Stimulated activated CD8-positive, alpha-beta memory T cell treated with anti-CD3 and anti-CD28 coated beads, Interleukin-4, amount 100 ng/mL, for 24 hours (primary cell): ENCODE results near the gene CCDC57.
A peak's percentile ranks its signal among the peaks of the same experiment; 100 is the strongest.

Experiments
- DNase-seq: peaks from one replicate; pipeline ENCODE4 v3.0.0-alpha.2; 2020; ENCODE audit warnings: low read depth

CCDC57 gene

GRCh38 chr17:82246365-82247181 is 33.9 kb upstream of the CCDC57 start:
- DNase-seq = no peak

- DNase-seq = no peak
Observed at GRCh38 chr17:82246040-82246364, 33.4 kb upstream of the CCDC57 start.

- DNase-seq = no peak
Observed at GRCh38 chr17:82245134-82246039, 32.7 kb upstream of the CCDC57 start.

DNA sequence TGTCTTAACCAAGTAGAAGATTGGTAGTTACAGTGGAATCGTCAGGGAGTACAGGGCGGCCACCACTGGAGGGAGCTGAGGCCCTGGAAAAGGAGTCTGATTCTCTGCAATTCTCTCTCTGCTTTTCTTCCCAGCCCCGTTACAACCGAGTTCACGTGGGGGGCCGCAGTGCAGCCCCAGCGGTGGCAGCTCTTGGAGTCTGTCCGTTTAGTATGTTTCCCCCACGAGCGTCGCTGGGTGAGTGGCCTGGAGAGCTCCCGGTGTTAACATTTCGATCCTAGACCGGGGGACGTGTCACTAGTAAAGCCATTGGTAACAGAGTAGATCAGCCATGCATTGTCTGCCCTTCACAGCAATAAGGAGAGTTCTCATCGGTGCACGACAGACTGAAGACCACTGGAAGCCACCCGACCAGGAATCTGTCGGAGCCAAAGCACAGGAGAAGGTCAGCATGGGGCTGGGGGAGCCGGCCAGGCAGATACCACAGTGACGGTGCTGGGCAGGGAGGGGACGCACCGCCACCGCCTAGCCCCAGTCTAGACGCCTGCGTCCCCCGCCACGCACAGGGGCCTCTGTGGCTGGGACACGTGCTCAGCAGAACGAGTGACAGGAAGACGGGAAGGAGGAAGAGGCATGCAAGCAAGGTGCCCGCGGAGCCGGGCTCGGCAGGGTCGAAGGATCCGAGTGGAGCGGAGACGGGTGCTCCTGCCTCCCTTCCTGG is 31.9 kb upstream of the CCDC57 start:
- DNase-seq = no peak

DNA sequence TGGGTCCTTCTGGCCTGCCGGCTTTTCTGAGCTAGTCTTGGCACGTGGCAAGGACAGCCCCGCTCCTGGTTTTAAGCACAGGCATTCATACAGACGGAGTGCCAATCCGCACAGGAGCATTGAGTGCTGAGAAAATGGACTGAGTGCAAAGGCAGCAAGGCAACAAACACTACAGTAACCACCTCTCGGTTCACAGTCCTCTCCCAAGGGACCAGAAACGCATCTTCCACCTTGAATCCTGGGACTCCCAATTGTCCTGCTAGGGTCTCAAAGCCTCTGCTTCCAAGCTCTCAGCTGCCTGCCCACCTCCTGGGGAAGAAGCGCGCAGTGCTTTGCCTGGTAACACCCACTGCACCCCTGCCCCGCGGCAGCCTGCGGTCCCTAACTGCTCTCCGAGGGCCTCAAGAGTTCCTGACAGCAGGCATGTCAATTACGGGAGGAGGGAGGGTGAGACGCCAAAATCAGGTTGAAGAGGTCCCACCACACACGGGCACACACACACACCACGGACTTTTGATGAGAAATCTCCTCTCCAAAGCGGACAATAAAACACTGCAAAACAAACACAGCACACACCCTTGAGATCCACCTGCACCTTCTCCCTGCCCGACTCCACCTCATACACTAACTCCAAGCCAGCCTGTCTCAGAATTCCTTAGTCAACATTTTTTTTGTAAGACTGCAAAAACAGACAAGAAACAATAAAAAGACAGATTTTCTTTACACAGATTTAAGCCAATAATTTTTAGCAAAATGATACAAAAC is 31.2 kb upstream of the CCDC57 start:
- no peak for DNase-seq

DNA sequence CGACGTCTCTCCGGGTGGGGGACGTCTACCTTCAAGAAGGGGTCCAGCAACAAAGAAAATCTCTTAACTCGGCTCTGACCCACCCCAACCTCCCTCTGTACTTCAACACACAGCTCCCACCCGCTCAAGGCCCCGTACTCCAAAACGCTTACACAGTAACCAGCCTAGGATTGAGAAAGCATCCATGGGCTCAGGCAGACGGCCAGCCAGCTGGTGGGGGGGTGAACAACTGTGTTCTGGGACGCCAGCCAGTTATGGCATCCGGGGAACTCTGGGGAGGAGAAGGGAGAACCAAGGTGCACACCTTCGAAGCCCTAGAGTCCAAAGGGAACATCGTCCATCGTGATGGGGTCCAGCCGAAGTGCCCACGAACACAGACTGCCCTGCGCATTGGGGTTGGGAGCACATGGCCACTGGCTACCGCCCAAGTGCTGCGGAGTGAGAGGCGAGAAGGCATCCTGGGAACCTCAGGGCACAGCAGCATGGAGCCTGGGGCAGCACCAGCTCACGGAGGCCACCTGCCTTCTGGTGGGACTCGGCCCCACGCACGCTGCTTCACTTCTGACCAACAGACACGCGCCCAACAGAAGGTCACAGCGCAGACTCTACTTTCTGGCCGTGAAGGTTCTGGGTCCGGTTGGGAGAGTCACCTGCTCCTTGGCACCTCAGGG is 30.5 kb upstream of the CCDC57 start:
- DNase-seq = no peak

GRCh38 chr17:82242698-82242976 is 30.0 kb upstream of the CCDC57 start:
- no peak for DNase-seq

DNA sequence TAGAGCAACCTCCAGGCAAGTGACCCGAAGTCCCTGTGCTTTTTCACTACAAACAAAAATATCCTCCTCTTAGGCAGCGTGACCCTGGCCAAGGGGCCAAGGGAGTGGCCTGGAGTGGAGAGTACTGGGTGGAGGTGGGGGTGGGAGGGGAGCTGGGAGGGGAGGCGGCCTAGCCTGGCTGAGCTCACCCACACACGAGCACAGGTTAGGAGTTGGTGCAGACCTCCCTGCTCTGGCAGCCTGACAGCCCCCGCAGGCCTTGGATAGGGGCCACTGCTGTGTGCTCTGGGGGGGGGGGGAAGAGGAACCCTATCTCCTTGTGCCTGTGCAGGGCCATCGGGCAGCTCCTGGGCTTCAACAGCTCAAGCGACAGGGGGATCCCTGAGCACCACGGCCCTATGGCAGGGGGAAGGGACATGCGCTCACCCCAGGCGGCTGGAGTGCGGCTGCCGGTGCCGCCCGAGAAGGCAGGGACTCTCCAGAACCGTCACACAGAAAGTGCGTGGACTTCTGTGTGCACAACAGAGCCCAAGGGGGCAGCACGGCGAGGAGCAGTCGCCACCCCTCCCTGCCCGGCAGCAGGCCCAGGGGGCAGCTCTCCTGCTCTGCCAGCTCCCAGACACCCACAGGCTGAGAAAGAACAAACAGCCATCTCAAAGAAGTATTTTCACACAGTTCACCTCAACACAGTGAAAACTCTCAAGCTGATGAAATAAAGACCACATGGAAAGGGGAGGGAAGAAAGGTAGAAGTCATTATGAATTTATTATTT is 29.5 kb upstream of the CCDC57 start:
- DNase-seq = no peak

- DNase-seq = no peak
Observed at GRCh38 chr17:82241183-82241925, 28.7 kb upstream of the CCDC57 start.

- no peak for DNase-seq
Observed at GRCh38 chr17:82240506-82241182, 28.0 kb upstream of the CCDC57 start.

GRCh38 chr17:82239926-82240505 is 27.4 kb upstream of the CCDC57 start:
- no peak for DNase-seq

GRCh38 chr17:82239401-82239925 is 26.8 kb upstream of the CCDC57 start:
- DNase-seq = no peak

DNA sequence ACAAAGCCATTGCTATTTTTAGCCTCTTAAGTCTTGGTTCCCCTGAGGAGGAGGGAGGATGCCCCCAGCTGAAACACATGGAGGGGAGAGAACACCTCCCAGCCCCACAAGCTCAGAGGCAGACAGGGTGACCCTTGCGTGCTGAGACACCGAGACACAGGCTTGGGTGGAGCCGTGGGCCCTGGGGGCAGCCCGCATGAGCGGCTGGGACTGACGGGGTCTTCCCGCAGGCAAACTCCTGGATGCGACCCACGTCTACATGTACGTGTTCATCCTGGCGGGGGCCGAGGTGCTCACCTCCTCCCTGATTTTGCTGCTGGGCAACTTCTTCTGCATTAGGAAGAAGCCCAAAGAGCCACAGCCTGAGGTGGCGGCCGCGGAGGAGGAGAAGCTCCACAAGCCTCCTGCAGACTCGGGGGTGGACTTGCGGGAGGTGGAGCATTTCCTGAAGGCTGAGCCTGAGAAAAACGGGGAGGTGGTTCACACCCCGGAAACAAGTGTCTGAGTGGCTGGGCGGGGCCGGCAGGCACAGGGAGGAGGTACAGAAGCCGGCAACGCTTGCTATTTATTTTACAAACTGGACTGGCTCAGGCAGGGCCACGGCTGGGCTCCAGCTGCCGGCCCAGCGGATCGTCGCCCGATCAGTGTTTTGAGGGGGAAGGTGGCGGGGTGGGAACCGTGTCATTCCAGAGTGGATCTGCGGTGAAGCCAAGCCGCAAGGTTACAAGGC is 26.0 kb upstream of the CCDC57 start:
- peak; percentile 46 for DNase-seq

- no peak for DNase-seq
Observed at GRCh38 chr17:82237746-82238471, 25.3 kb upstream of the CCDC57 start.

DNA sequence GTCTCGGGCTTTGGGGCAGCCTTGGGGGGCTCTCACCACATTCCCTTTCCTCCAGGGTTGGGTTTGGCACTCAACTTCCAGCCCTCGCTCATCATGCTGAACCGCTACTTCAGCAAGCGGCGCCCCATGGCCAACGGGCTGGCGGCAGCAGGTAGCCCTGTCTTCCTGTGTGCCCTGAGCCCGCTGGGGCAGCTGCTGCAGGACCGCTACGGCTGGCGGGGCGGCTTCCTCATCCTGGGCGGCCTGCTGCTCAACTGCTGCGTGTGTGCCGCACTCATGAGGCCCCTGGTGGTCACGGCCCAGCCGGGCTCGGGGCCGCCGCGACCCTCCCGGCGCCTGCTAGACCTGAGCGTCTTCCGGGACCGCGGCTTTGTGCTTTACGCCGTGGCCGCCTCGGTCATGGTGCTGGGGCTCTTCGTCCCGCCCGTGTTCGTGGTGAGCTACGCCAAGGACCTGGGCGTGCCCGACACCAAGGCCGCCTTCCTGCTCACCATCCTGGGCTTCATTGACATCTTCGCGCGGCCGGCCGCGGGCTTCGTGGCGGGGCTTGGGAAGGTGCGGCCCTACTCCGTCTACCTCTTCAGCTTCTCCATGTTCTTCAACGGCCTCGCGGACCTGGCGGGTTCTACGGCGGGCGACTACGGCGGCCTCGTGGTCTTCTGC is 24.6 kb upstream of the CCDC57 start:
- no peak for DNase-seq

DNA sequence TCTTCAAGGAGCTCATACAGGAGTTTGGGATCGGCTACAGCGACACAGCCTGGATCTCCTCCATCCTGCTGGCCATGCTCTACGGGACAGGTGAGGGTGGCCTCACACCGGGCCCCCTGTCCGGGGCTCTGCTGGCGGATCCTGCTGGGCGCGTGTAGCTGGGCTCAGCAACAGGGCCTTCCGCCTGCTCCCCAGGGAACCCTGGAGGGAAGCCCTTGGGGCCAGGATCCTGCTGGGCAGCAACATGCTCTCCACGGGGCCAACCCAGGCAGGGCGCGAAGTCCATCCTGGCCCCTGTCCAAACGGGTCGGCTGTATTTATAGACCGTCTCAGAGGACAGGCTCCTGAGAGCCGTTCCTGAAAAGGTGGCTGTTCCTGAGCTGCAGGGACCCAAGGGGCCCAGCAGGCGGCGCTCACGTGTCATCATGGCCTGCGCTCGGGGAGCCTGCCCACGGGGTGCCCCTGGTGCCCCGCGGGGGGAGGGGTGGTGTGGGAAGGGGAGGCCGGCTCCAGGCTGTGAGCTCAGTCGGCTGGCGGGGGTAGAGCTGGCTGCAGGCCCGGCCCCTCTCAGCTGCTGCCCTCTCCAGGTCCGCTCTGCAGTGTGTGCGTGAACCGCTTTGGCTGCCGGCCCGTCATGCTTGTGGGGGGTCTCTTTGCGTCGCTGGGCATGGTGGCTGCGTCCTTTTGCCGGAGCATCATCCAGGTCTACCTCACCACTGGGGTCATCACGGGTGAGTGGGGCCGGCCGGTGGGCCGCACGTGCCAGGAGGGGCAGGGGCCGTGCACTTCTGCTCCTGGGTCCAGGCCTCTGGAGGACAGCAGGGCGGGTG is 23.7 kb upstream of the CCDC57 start:
- DNase-seq = peak; percentile 51
